OCI-LY7 (cell line): ENCODE data around the gene PSMD13. TPM values are rescaled to one million over a fixed set of nuclear protein-coding genes. Genes with fewer than 3 reads are reported as not detected.
A peak's percentile ranks its signal among the peaks of the same experiment; 100 is the strongest.

Experiments used
- BruUV-seq: library from RNA; stranded (reverse); fragments of 400-500 nt; replicated peaks from 2 replicates; lab custom pipeline; 2021; lab: Mats Ljungman, UMichigan
- CTCF ChIA-PET: fragments of 300-600 bp; sonication (Branson Sonifier 250); formaldehyde crosslinking; loops from one replicate; lab custom pipeline; 2022; ENCODE audit warnings: antibody characterized with exemption; ENCODE audit not compliant: unreplicated experiment; lab: Charles Lee
- POLR2A ChIA-PET: fragments of 300-600 bp; sonication (Branson Sonifier 250); formaldehyde crosslinking; loops from one replicate; lab custom pipeline; 2022; ENCODE audit warnings: antibody characterized with exemption; lab: Charles Lee
- DNase-seq: peaks from one replicate; pipeline ENCODE4 v3.0.0-alpha.2; 2015; ENCODE audit warnings: low spot score
- H2AFZ ChIP-seq: fragments of 200-600 bp; sonication (generic), shearing (Covaris generic); 2 replicates; pipeline ENCODE4 v1.6.1; 2014; ENCODE audit warnings: mild to moderate bottlenecking, antibody characterized with exemption, low read length, moderate library complexity
- H3K27ac ChIP-seq: fragments of 200-600 bp; sonication (generic); 2 replicates; pipeline ENCODE4 v1.5.1; 2014; ENCODE audit warnings: mixed run types, low read depth, mild to moderate bottlenecking, moderate library complexity, low read length, inconsistent platforms; ENCODE audit not compliant: poor library complexity, severe bottlenecking
- H3K36me3 ChIP-seq: fragments of 200-600 bp; sonication (generic); 2 replicates; pipeline ENCODE4 v1.6.1; 2014; ENCODE audit warnings: mild to moderate bottlenecking, antibody characterized with exemption, low read length, moderate library complexity, mixed read lengths; ENCODE audit not compliant: insufficient read depth
- H3K4me1 ChIP-seq: fragments of 200-600 bp; sonication (generic); 2 replicates; pipeline ENCODE4 v1.5.1; 2014; ENCODE audit warnings: mild to moderate bottlenecking, low read length; ENCODE audit not compliant: insufficient read depth, poor library complexity, severe bottlenecking
- H3K4me2 ChIP-seq: fragments of 200-600 bp; sonication (generic); 2 replicates; pipeline ENCODE4 v1.6.1; 2014; ENCODE audit warnings: mild to moderate bottlenecking, low read length
- H3K4me3 ChIP-seq: fragments of 200-600 bp; sonication (generic); 2 replicates; pipeline ENCODE4 v1.5.1; 2014; ENCODE audit warnings: mild to moderate bottlenecking, low read depth, low read length; ENCODE audit not compliant: poor library complexity, severe bottlenecking
- H3K79me2 ChIP-seq: fragments of 200-600 bp; sonication (generic); 2 replicates; pipeline ENCODE4 v1.6.1; 2016; ENCODE audit warnings: low read depth, mild to moderate bottlenecking, low read length, moderate library complexity, mixed read lengths; ENCODE audit not compliant: insufficient read depth
- H3K9me2 ChIP-seq: fragments of 200-600 bp; sonication (generic); 2 replicates; pipeline ENCODE4 v1.6.1; 2016; ENCODE audit warnings: mild to moderate bottlenecking, low read length, mixed read lengths; ENCODE audit not compliant: insufficient read depth
- H3K9me3 ChIP-seq: fragments of 200-600 bp; sonication (generic); 2 replicates; pipeline ENCODE4 v1.6.1; 2014; ENCODE audit warnings: mild to moderate bottlenecking, mixed run types, low read length, mixed read lengths
- H4K20me1 ChIP-seq: fragments of 200-600 bp; sonication (generic); 2 replicates; pipeline ENCODE4 v1.6.1; 2014; ENCODE audit warnings: mild to moderate bottlenecking, antibody characterized with exemption, low read length, moderate library complexity, mixed read lengths; ENCODE audit not compliant: insufficient read depth
- CTCF ChIP-seq: fragments of 200-600 bp; sonication (generic); conservative IDR thresholded peaks from 2 replicates; pipeline ENCODE4 v1.5.1; 2014; ENCODE audit warnings: mild to moderate bottlenecking, antibody characterized with exemption, low read length, moderate library complexity, mixed read lengths
- EZH2phosphoT487 ChIP-seq: fragments of 200-600 bp; sonication (generic); IDR thresholded peaks from 2 replicates; pipeline ENCODE4 v1.6.1; 2018; ENCODE audit warnings: low read depth, borderline replicate concordance, mild to moderate bottlenecking, mixed run types, antibody characterized with exemption, low read length, moderate library complexity, mixed read lengths
- intact Hi-C: fragments of 100-400 bp; cut with micrococcal nuclease; formaldehyde crosslinking; loops from one replicate; pipeline ENCODE4 v1.10.0; 2022; ENCODE audit not compliant: unreplicated experiment
- total RNA-seq, 2 experiments: library from RNA; depleted of rRNA in 1 of 2; stranded (reverse); fragments of >200 nt in 1 of 2; shearing (Covaris generic) in 1 of 2; gene quantifications; 2 replicates each; pipeline ENCODE4 v1.2.3, GENCODE V29; 2014 to 2022

The PSMD13 gene
- total RNA-seq, 2 experiments from 2014 or later, result 146 to 154 TPM

GRCh38 chr11:206526-207207, 30.1 kb upstream of the PSMD13 start:
- peaks cover 36% of the 10 kb centered on the region for H3K79me2 ChIP-seq

GRCh38 chr11:207208-207862, 29.4 kb upstream of the PSMD13 start, which contains the start of the genes BET1L and RIC8A:
Gene BET1L, minus strand, starts transcription at chr11:207399. Its CDS starts 78 bp downstream, at chr11:207321.
Gene RIC8A, plus strand, starts transcription at chr11:207708. Its CDS starts 1,147 bp downstream, at chr11:208855.
- Histone ChIP-seq H3K36me3 (peaks cover 56% of the 10 kb centered on the region), H3K4me1 (peaks cover 26% of the 10 kb centered on the region), H2AFZ (peak within 1 kb of the TSS; percentile 41; the same call in 1 of the 2 replicates), H3K9me2 (no peaks in the 10 kb centered on the region), H3K9me3 (no peaks in the 10 kb centered on the region), H3K4me3 (peak within 1 kb of the TSS; percentile 98), H3K4me2 (peak within 1 kb of the TSS; percentile 90), H3K79me2 (peaks cover 36% of the 10 kb centered on the region), H4K20me1 (no peaks in the 10 kb centered on the region), H3K27ac (peak within 1 kb of the TSS; percentile 97)
- CTCF ChIA-PET, result no interaction called here
- BruUV-seq, result no TSS peak
- intact Hi-C loops, result loop anchor here (1.0 to 5.0 kb wide), 5 partner anchors 29 to 300 kb away; partner anchors contain the start of genes PSMD13, PTDSS2, RNH1 and SIRT3
- peak; percentile 99 for DNase-seq
- POLR2A ChIA-PET, result interaction anchor here (0.7 to 1.8 kb wide), 7 partner anchors 9 to 200 kb away, joined by 3 to 8 read pairs (median 6); partner anchors contain the start of gene SIRT3
- TF ChIP-seq EZH2phosphoT487, result no peak
- TF ChIP-seq CTCF, result no peak

More at GRCh38 chr11:206526-207207, 30.1 kb upstream of the PSMD13 start:
- no peak for TF ChIP-seq CTCF
- no peak for TF ChIP-seq EZH2phosphoT487
- peak overlapping the region; percentile 97 for H3K27ac ChIP-seq
- H3K9me3 ChIP-seq, result no peaks in the 10 kb centered on the region
- peak overlapping the region; percentile 74 for H3K4me2 ChIP-seq
- DNase-seq, result peak; percentile 46
- CTCF ChIA-PET, result no interaction called here
- no peaks in the 10 kb centered on the region for H3K9me2 ChIP-seq
- POLR2A ChIA-PET, result interaction anchor here (0.7 to 1.8 kb wide), 9 partner anchors 10 to 302 kb away, joined by 3 to 8 read pairs (median 6); partner anchors contain the start of gene SIRT3
- no peaks in the 10 kb centered on the region for H4K20me1 ChIP-seq
- peaks cover 26% of the 10 kb centered on the region for H3K4me1 ChIP-seq
- no TSS peak for BruUV-seq
- H3K4me3 ChIP-seq, result peak overlapping the region; percentile 98
- peaks cover 49% of the 10 kb centered on the region for H3K36me3 ChIP-seq
- H2AFZ ChIP-seq, result no peak overlapping the region
- intact Hi-C loops, result loop anchor here (1.0 to 5.0 kb wide), 5 partner anchors 30 to 301 kb away; partner anchors contain the start of genes PSMD13, PTDSS2, RNH1 and SIRT3
